ENCODE results near the gene CLASP1.

DNA sequence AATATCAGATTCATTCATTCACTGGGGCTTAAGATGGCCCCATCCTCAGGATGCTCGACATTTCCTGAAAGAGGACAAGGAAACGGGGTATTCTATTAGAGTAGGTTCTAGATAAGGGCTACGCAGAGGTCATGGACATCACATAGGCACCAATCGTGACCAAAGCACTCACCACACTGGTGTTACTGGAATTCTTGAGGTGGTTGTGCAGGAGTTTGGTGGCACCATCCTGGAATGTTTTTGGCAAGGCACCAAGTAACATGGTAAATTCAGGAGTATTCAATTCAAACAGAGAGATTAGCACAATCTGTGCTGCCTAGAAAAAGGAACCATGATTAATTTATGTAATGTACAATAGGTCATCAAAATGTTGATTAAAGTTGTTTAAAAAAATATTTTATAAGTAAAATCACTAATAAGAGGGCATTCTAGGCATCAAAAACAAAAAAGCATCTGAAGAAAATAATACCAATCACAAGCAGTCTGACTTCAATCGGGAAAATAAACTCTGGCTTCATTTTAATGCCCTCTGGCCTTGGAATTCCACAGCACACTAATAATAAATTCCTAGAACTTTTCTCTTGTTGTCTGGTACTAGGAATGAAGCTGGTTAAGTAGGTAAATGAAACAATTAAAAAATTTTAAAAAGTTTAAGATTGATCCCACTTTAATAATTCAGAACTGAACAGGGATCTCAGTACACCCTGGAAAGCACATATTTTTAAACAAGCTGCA, 261.5 kb downstream of the CLASP1 start:
- TF ChIP-seq CTCF (optimal IDR thresholded peaks at IDR 0.05 in 1 of 3, IDR thresholded peaks at IDR 0.05 in 1 of 3, conservative IDR thresholded peaks at IDR 0.05 in 1 of 3; ENCODE audit: extremely low read depth in 1 of 3, insufficient read depth in 2 of 3, low read length in 3 of 3) (no peak), EZH2 (IDR thresholded peaks at IDR 0.05; ENCODE audit: low read length) (no peak)

Measured in keratinocyte (primary cell).